Peyer's patch (tissue), 4 donors: ENCODE data around the gene TRUB2.

Source experiments
- CTCF ChIP-seq, 6 experiments: fragments of 450-650 bp in 4 of 6; fragments of 200-600 bp in 2 of 6; sonication (generic) in 1 of 6; IDR thresholded peaks; one replicate each; pipeline ENCODE4 v1.5.1; 2017 to 2019; ENCODE audit warnings: antibody characterized with exemption in 6 of 6, mild to moderate bottlenecking in 3 of 6, moderate library complexity in 1 of 6
- POLR2A ChIP-seq, 2 donors: fragments of 450-650 bp; IDR thresholded peaks; one replicate each; pipeline ENCODE4 v1.5.1; 2017; ENCODE audit warnings: antibody characterized with exemption in 2 of 2, mild to moderate bottlenecking in 2 of 2, moderate library complexity in 2 of 2

DNA sequence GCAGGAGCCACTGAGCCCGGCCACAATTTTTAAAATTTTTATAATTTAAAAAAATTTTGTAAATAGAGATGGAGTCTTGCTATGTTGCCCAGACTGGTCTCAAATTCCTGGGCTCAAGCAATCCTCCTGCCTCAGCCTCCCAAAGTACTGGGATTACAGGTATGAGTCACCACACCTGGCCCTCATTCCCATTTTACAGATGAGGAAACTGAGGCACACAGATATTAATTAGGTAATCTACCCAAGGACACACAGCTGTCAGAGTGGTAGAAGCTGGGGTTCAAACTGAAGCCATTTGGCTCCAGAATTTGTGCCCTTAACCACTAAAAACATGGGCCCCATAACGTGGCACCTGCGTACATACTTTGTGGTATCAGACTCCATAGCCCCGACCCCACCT is 7.5 kb downstream of the TRUB2 start:
- TF ChIP-seq CTCF (IDR thresholded peaks at IDR 0.05) (no peak), POLR2A (IDR thresholded peaks at IDR 0.05) (no peak)
